Ascending aorta (tissue), 2 donors: ENCODE measurements around the gene SMG6. TPM values are rescaled to one million over a fixed set of nuclear protein-coding genes. Genes with fewer than 3 reads are reported as not detected.
"Not testable (repeated sequence)": the region's sequence is repeated elsewhere in the genome, so short reads cannot be mapped to it uniquely, and the experiment has no call there.

Experiments
- DNase-seq, 2 donors: peaks; one replicate each; pipeline ENCODE4 v3.0.0-alpha.2; 2019; ENCODE audit warnings: low spot score in 2 of 2
- H3K27ac ChIP-seq, 2 donors: fragments of 200-600 bp; sonication (generic); one replicate each; pipeline ENCODE4 v1.5.1; 2016 to 2017; ENCODE audit warnings: mild to moderate bottlenecking in 1 of 2
- H3K27me3 ChIP-seq: fragments of 200-600 bp; sonication (generic); one replicate; pipeline ENCODE4 v1.5.1; 2017
- H3K36me3 ChIP-seq, 2 donors: fragments of 200-600 bp; sonication (generic); one replicate each; pipeline ENCODE4 v1.5.1; 2016
- H3K4me1 ChIP-seq, 2 donors: fragments of 200-600 bp; sonication (generic); one replicate each; pipeline ENCODE4 v1.5.1; 2016 to 2017; ENCODE audit warnings: mild to moderate bottlenecking in 1 of 2
- H3K4me3 ChIP-seq, 2 donors: fragments of 200-600 bp; sonication (generic); one replicate each; pipeline ENCODE4 v1.5.1; 2016 to 2017; ENCODE audit warnings: mild to moderate bottlenecking in 1 of 2
- H3K9me3 ChIP-seq, 2 donors: fragments of 200-600 bp; sonication (generic); one replicate each; pipeline ENCODE4 v1.5.1; 2016
- intact Hi-C: fragments of 100-400 bp; cut with DNase I; formaldehyde crosslinking; loops from one replicate; pipeline ENCODE4 v1.15.1; 2023
- total RNA-seq: library from RNA; depleted of rRNA; stranded (reverse); fragments of >200 nt; gene quantifications from one replicate; pipeline ENCODE4 v1.1.0, GENCODE V29; 2016
- TF ChIP-seq, protein P1 (sequence below), 3 experiments: fragments of 200-600 bp in 2 of 3; fragments of 450-650 bp in 1 of 3; sonication (generic) in 2 of 3; IDR thresholded peaks; one replicate each; pipeline ENCODE4 v1.5.1; 2016 to 2019; ENCODE audit warnings: antibody characterized with exemption in 3 of 3, mild to moderate bottlenecking in 1 of 3, moderate library complexity in 1 of 3

The SMG6 gene
- total RNA-seq, 1 donor from 2014 or later: 50.8 TPM

DNA sequence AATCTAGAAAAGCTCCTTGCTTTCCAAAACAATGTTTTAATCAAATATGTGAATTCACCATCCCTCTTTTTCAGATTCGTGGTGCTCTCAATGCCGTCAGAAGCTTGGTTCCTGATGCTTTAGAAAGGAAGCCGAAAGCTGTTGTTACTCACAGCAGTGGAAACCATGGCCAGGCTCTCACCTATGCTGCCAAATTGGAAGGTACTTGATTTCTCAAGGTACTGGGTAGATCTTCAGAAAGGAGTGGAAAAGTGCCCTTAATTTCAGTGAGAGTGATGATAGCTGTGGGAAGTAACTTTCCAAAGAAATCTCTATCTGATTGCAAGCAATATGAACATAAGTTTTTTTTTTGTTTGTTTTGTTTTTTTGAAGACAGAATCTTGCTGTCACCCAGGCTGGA is 14.2 kb upstream of the SMG6 start:
- Histone ChIP-seq H3K4me3 (no peak overlapping the region), H3K36me3 (peaks cover 15 to 24% of the 10 kb centered on the region in 2 donors), H3K9me3 (no peaks in the 10 kb centered on the region), H3K27ac (no peak overlapping the region), H3K4me1 (peaks cover 0 to 4% of the 10 kb centered on the region in 2 donors), H3K27me3 (no peaks in the 10 kb centered on the region)
- intact Hi-C loops: no loop called here
- no peak for DNase-seq
- TF ChIP-seq, protein P1, sequence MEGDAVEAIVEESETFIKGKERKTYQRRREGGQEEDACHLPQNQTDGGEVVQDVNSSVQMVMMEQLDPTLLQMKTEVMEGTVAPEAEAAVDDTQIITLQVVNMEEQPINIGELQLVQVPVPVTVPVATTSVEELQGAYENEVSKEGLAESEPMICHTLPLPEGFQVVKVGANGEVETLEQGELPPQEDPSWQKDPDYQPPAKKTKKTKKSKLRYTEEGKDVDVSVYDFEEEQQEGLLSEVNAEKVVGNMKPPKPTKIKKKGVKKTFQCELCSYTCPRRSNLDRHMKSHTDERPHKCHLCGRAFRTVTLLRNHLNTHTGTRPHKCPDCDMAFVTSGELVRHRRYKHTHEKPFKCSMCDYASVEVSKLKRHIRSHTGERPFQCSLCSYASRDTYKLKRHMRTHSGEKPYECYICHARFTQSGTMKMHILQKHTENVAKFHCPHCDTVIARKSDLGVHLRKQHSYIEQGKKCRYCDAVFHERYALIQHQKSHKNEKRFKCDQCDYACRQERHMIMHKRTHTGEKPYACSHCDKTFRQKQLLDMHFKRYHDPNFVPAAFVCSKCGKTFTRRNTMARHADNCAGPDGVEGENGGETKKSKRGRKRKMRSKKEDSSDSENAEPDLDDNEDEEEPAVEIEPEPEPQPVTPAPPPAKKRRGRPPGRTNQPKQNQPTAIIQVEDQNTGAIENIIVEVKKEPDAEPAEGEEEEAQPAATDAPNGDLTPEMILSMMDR (IDR thresholded peaks at IDR 0.05): no peak

DNA sequence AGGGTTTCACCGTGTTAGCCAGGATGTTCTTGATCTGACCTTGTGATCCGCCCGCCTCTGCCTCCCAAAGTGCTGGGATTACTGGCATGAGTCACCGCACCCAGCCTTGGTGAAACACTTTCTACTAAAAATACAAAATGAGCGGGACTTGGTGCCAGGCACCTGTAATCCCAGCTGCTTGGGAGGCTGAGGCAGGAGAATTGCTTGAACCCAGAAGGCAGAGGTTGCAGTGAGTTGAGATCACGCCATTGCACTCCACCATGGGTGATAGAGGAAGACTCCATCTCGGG is 13.3 kb upstream of the SMG6 start:
- H3K4me1 ChIP-seq, H3K27ac ChIP-seq, DNase-seq, intact Hi-C loops, H3K4me3 ChIP-seq, H3K9me3 ChIP-seq, H3K27me3 ChIP-seq: not testable (repeated sequence)
- peaks cover 5 to 15% of the 10 kb centered on the region in 2 donors for H3K36me3 ChIP-seq

DNA sequence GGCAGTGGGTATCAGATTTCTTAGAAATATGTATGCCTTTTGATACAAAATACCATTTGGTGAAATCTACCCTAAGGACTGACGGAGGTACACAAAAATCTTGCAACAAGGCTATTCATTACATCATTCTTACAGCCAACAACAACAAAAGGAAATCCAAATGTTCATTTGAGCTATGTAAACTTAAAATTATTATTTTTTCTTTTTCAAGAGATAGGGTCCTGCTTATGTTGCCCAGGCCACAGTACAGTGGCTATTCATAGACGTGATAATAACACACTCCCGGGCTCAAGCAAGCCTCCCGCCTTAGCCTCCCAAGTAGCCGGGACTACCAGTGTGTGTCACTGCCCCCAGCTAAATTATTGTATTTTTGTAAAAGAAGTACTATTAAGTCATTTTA is 9.2 kb upstream of the SMG6 start:
- peak in 1 of 2 donors; percentile 81 for DNase-seq
- intact Hi-C loops: no loop called here
- no peaks in the 10 kb centered on the region for H3K27me3 ChIP-seq
- TF ChIP-seq, protein P1 (IDR thresholded peaks at IDR 0.05): no peak
- H3K9me3 ChIP-seq: no peaks in the 10 kb centered on the region
- peak overlapping the region; percentile 58 to 72 for H3K27ac ChIP-seq
- peaks cover 0 to 10% of the 10 kb centered on the region in 2 donors for H3K4me1 ChIP-seq
- no peaks in the 10 kb centered on the region for H3K36me3 ChIP-seq
- no peak overlapping the region for H3K4me3 ChIP-seq

DNA sequence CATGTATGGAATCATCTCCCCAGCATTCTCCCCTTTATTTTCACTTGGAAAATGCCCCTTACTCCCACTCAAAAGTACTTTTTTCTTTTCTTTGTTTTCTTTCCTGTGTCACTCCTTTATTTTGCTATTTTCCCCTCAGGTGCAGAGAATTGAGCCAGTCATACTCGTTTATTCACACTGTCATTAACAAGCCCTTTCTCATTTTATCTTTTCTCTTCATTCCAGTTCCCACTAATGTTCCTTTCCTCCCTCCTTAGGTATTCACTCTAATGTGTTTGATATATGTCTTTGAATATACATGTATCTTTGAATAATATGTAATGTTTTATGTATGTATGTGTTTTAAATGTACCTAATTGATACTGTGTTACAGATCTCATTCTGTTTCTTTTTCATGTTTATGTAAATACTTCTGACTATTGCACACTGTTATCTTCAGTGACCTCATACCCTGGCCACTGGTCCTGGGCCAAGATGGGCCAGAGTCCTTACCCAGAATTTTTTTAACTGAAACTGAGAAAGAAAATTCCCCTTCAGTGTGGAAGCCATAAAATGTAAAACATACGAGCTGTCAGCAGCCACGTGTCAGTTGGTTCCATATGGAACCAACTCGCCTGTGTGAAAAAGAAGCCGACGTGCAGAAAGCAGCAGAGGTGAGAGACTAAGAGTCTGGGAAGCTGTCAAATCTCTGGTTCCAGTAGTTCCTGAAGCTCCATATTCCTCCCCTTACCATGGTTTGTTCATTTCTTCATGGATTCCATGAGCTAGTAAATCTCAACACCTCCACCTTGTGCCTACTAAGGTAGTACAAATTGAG is 6.0 kb upstream of the SMG6 start:
- intact Hi-C loops: no loop called here
- H3K27ac ChIP-seq: peak overlapping the region; percentile 38 to 49
- no peaks in the 10 kb centered on the region for H3K9me3 ChIP-seq
- H3K4me1 ChIP-seq: peaks cover 0 to 11% of the 10 kb centered on the region in 2 donors
- H3K27me3 ChIP-seq: no peaks in the 10 kb centered on the region
- H3K4me3 ChIP-seq: no peak overlapping the region
- DNase-seq: no peak
- no peaks in the 10 kb centered on the region for H3K36me3 ChIP-seq
- TF ChIP-seq, protein P1 (IDR thresholded peaks at IDR 0.05): no peak

DNA sequence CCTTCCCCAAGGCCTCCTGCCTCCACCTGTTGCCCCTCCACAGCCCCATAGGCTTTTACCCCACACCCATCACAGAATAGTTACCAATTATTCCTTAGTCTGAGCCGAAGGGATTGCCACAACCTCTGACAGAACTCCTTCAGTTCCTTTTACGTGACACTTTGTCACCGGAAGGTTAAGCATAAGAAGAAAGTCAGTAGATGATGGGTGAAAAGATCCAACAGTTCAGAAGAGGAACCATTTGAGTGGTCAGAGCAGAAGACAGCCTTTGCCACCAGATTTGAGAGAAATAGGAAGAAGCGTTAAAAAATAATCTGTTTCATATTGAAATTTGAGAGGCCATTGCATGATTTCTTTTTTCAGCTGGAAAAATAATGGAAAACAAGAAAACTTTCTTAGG is 1.3 kb upstream of the SMG6 start:
- TF ChIP-seq, protein P1 (IDR thresholded peaks at IDR 0.05): no peak
- Histone ChIP-seq H3K27me3 (no peaks in the 10 kb centered on the region), H3K4me1 (peaks cover 0 to 21% of the 10 kb centered on the region in 2 donors), H3K4me3 (no peak overlapping the region), H3K36me3 (peaks cover 2 to 5% of the 10 kb centered on the region in 2 donors), H3K27ac (no peak overlapping the region), H3K9me3 (no peaks in the 10 kb centered on the region)
- intact Hi-C loops: loop anchor here (5.0 kb wide), 2 partner anchors 32 to 87 kb away; partner anchors contain the start of genes SGSM2 and TSR1
- no peak for DNase-seq

DNA sequence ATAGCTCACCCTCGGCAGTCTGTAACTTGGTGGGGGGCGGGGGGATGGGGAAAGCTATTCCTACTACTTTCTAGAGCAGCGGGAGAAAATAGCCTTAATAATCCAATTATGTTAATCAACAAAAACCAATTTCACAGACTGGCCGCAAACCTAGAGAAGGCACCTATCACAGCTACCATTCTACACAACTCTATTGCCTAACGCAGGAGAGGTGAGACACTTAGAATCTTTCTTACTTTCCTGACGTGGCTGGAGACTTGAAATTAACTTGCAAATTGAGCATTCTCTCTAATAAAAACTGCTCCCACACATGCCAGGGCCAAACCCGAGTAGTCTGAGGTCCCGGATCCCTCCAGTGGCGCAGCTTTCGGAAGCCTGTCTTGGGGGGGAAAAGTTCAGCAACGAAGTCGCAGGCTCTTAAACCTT is 794 bp downstream of the SMG6 start:
- peaks cover 0 to 18% of the 10 kb centered on the region in 2 donors for H3K4me1 ChIP-seq
- intact Hi-C loops: loop anchor here (5.0 kb wide), 2 partner anchors 35 to 90 kb away; partner anchors contain the start of genes SGSM2 and TSR1
- H3K4me3 ChIP-seq: peak overlapping the region; percentile 83 to 99
- no peak for DNase-seq
- TF ChIP-seq, protein P1 (IDR thresholded peaks at IDR 0.05): no peak
- peak overlapping the region; percentile 84 to 87 for H3K27ac ChIP-seq
- no peaks in the 10 kb centered on the region for H3K27me3 ChIP-seq
- peaks cover 10 to 20% of the 10 kb centered on the region in 2 donors for H3K36me3 ChIP-seq
- H3K9me3 ChIP-seq: no peaks in the 10 kb centered on the region
